H1 (cell line): Measurements from ENCODE around the gene FCAMR. TPM values are rescaled to one million over a fixed set of nuclear protein-coding genes. Genes with fewer than 3 reads are reported as not detected.

Source experiments
- CTCF ChIA-PET: fragments of 300-600 bp; sonication (Branson Sonifier 250); formaldehyde crosslinking; loops from one replicate; lab custom pipeline; 2021; ENCODE audit not compliant: partially characterized antibody; lab: Charles Lee
- POLR2A ChIA-PET: fragments of 300-600 bp; sonication (Branson Sonifier 250); formaldehyde crosslinking; loops from one replicate; lab custom pipeline; 2021; ENCODE audit warnings: inconsistent platforms; ENCODE audit not compliant: partially characterized antibody; lab: Charles Lee
- DNase-seq, 2 experiments: peaks; one replicate each; pipeline versions ENCODE4 v3.0.0 to v3.0.0-alpha.2; 2010 to 2022; ENCODE audit warnings: low spot score in 2 of 2, low read depth in 1 of 2, mixed read lengths in 1 of 2
- FAIRE-seq: peaks from 2 replicates; lab custom pipeline; 2011; peaks lifted over from hg19 to GRCh38; lab: Jason Lieb, UNC
- H2AFZ ChIP-seq: 2 replicates; pipeline ENCODE4 v1.8.1; 2012; ENCODE audit warnings: low read length, inconsistent platforms
- H2AK5ac ChIP-seq: 2 replicates; pipeline ENCODE4 v1.6.1; 2013; ENCODE audit warnings: low read depth, low read length
- H2BK120ac ChIP-seq: replicated peaks from 2 replicates; pipeline ENCODE3; 2013; ENCODE audit warnings: low read depth, low read length, inconsistent platforms
- H2BK12ac ChIP-seq: 2 replicates; pipeline ENCODE4 v1.6.1; 2013; ENCODE audit warnings: low read depth, low read length
- H2BK15ac ChIP-seq: 2 replicates; pipeline ENCODE4 v1.6.1; 2013; ENCODE audit warnings: low read length
- H2BK20ac ChIP-seq: 2 replicates; pipeline ENCODE4 v1.6.1; 2013; ENCODE audit warnings: low read length
- H2BK5ac ChIP-seq: 2 replicates; pipeline ENCODE4 v1.6.1; 2013; ENCODE audit warnings: low read depth, low read length
- H3K14ac ChIP-seq: 2 replicates; pipeline ENCODE4 v1.6.1; 2013; ENCODE audit warnings: inconsistent platforms; ENCODE audit not compliant: insufficient read length
- H3K18ac ChIP-seq: 2 replicates; pipeline ENCODE4 v1.6.1; 2013; ENCODE audit warnings: low read length; ENCODE audit errors: extremely low read depth
- H3K23ac ChIP-seq: 2 replicates; pipeline ENCODE4 v1.6.1; 2013; ENCODE audit warnings: inconsistent platforms; ENCODE audit not compliant: insufficient read length
- H3K23me2 ChIP-seq: 2 replicates; pipeline ENCODE4 v1.6.1; 2013; ENCODE audit warnings: low read depth, low read length
- H3K27ac ChIP-seq: 2 replicates; pipeline ENCODE4 v1.6.1; 2011; ENCODE audit warnings: low read depth, low read length, inconsistent platforms
- H3K27me3 ChIP-seq, 4 experiments: replicated peaks in 1 of 4; 1 replicate in 1 of 4; 2 replicates in 3 of 4; pipeline versions ENCODE4 v1.6.1 to v1.8.1; 2011 to 2013; ENCODE audit warnings: low read length in 3 of 4, mild to moderate bottlenecking in 3 of 4, inconsistent platforms in 2 of 4, mixed read lengths in 2 of 4, moderate library complexity in 1 of 4; ENCODE audit not compliant: control insufficient read depth in 3 of 4, insufficient read depth in 3 of 4; ENCODE audit errors: extremely low read depth in 1 of 4
- H3K36me3 ChIP-seq, 4 experiments: 2 replicates each; pipeline versions ENCODE4 v1.6.1 to v1.8.1; 2011 to 2013; ENCODE audit warnings: mild to moderate bottlenecking in 4 of 4, low read length in 3 of 4, moderate library complexity in 2 of 4, control low read depth in 1 of 4, inconsistent platforms in 1 of 4; ENCODE audit not compliant: insufficient read depth in 4 of 4, control insufficient read depth in 2 of 4
- H3K4ac ChIP-seq: replicated peaks from 2 replicates; pipeline ENCODE3; 2013; ENCODE audit warnings: low read length, low read depth, mixed read lengths, inconsistent platforms; ENCODE audit not compliant: insufficient read length
- H3K4me1 ChIP-seq, 4 experiments: replicated peaks in 1 of 4; 1 replicate in 1 of 4; 2 replicates in 3 of 4; pipeline versions ENCODE4 v1.6.1 to v1.8.1; 2011 to 2013; ENCODE audit warnings: low read length in 3 of 4, inconsistent platforms in 2 of 4, mixed read lengths in 1 of 4; ENCODE audit not compliant: insufficient read depth in 4 of 4, control insufficient read depth in 3 of 4
- H3K4me2 ChIP-seq, 2 experiments: 2 replicates each; pipeline versions ENCODE4 v1.6.1 to v1.8.1; 2011 to 2013; ENCODE audit warnings: low read depth in 2 of 2, low read length in 2 of 2, control low read depth in 1 of 2, inconsistent platforms in 1 of 2, mild to moderate bottlenecking in 1 of 2; ENCODE audit not compliant: insufficient read depth in 1 of 2
- H3K4me3 ChIP-seq, 4 experiments: fragments of 200-600, 300-600 bp in 1 of 4; sonication (generic), shearing (Covaris generic), sonication (Bioruptor Twin) in 1 of 4; 2 replicates each; pipeline versions ENCODE4 v1.5.1 to v1.8.1; 2011 to 2016; ENCODE audit warnings: low read length in 4 of 4, low read depth in 3 of 4, control low read depth in 2 of 4, inconsistent platforms in 2 of 4, mild to moderate bottlenecking in 2 of 4, mixed read lengths in 1 of 4, moderate library complexity in 1 of 4; ENCODE audit not compliant: insufficient read depth in 2 of 4; ENCODE audit errors: extremely low read depth in 1 of 4
- H3K56ac ChIP-seq: replicated peaks from 2 replicates; pipeline ENCODE3; 2013; ENCODE audit warnings: low read depth, mild to moderate bottlenecking, mixed read lengths, low read length, inconsistent platforms; ENCODE audit not compliant: insufficient read length
- H3K79me1 ChIP-seq: 2 replicates; pipeline ENCODE4 v1.6.1; 2013; ENCODE audit warnings: low read depth, low read length, control low read depth
- H3K79me2 ChIP-seq, 2 experiments: 2 replicates each; pipeline versions ENCODE4 v1.6.1 to v1.8.1; 2012 to 2013; ENCODE audit warnings: low read length in 2 of 2, mild to moderate bottlenecking in 2 of 2, inconsistent platforms in 1 of 2; ENCODE audit not compliant: insufficient read depth in 2 of 2, control insufficient read depth in 1 of 2
- H3K9ac ChIP-seq, 4 experiments: replicated peaks in 1 of 4; 1 replicate in 1 of 4; 2 replicates in 3 of 4; pipeline versions ENCODE4 v1.6.1 to v1.8.1; 2011 to 2013; ENCODE audit warnings: low read depth in 3 of 4, low read length in 3 of 4, control low read depth in 2 of 4, mild to moderate bottlenecking in 2 of 4, moderate library complexity in 2 of 4, inconsistent platforms in 1 of 4; ENCODE audit errors: extremely low read depth in 1 of 4
- H3K9me3 ChIP-seq, 2 experiments: 2 replicates each; pipeline versions ENCODE4 v1.6.1 to v1.8.1; 2012 to 2013; ENCODE audit warnings: mild to moderate bottlenecking in 2 of 2, moderate library complexity in 2 of 2, control low read depth in 1 of 2, inconsistent platforms in 1 of 2, low read depth in 1 of 2, low read length in 1 of 2, mixed read lengths in 1 of 2; ENCODE audit not compliant: insufficient read depth in 2 of 2
- H4K20me1 ChIP-seq, 2 experiments: replicated peaks in 1 of 2; 2 replicates each; pipeline versions ENCODE3 to v1.8.1; 2011 to 2013; ENCODE audit warnings: inconsistent platforms in 2 of 2, low read length in 2 of 2, mild to moderate bottlenecking in 1 of 2; ENCODE audit not compliant: insufficient read depth in 2 of 2, control insufficient read depth in 1 of 2
- H4K5ac ChIP-seq: 2 replicates; pipeline ENCODE4 v1.6.1; 2013; ENCODE audit warnings: low read length, low read depth, mixed read lengths, inconsistent platforms; ENCODE audit not compliant: insufficient read length
- H4K8ac ChIP-seq: 2 replicates; pipeline ENCODE4 v1.8.0; 2013; ENCODE audit warnings: mild to moderate bottlenecking, moderate library complexity, low read length, inconsistent platforms; ENCODE audit not compliant: insufficient read depth; ENCODE audit errors: extremely low read depth
- H4K91ac ChIP-seq: replicated peaks from 2 replicates; pipeline ENCODE3; 2013; ENCODE audit warnings: low read length, mixed read lengths, inconsistent platforms; ENCODE audit not compliant: insufficient read length
- ATF3 ChIP-seq: IDR thresholded peaks from 2 replicates; pipeline ENCODE4 v1.6.1; 2011; ENCODE audit warnings: low read depth, mild to moderate bottlenecking, low read length; ENCODE audit not compliant: insufficient read depth
- BRCA1 ChIP-seq: IDR thresholded peaks from 2 replicates; pipeline ENCODE4 v1.6.1; 2012; ENCODE audit warnings: low read depth, low read length, improper control_type of control experiment
- CTBP2 ChIP-seq: IDR thresholded peaks from 2 replicates; pipeline ENCODE4 v1.7.0; 2011; ENCODE audit warnings: borderline replicate concordance, mild to moderate bottlenecking, moderate library complexity, mixed read lengths, low read length; ENCODE audit not compliant: insufficient read depth, insufficient read length
- CTCF ChIP-seq, 3 experiments: IDR thresholded peaks; 1 replicate in 2 of 3; 2 replicates in 1 of 3; pipeline versions ENCODE4 v1.5.1 to v1.6.1; 2011; ENCODE audit warnings: low read length in 3 of 3, mild to moderate bottlenecking in 3 of 3, inconsistent platforms in 2 of 3, low read depth in 1 of 3, moderate library complexity in 1 of 3; ENCODE audit not compliant: insufficient read depth in 1 of 3; ENCODE audit errors: control extremely low read depth in 1 of 3
- EGR1 ChIP-seq: IDR thresholded peaks from 2 replicates; pipeline ENCODE4 v1.6.1; 2011; ENCODE audit warnings: low read depth, low read length, borderline replicate concordance
- EZH2 ChIP-seq: fragments of 200-600 bp; sonication (generic); IDR thresholded peaks from 2 replicates; pipeline ENCODE4 v1.7.1; 2012; ENCODE audit warnings: low read depth, mild to moderate bottlenecking, moderate library complexity, low read length, inconsistent platforms; ENCODE audit not compliant: severe bottlenecking
- SP4 ChIP-seq: IDR thresholded peaks from 2 replicates; pipeline ENCODE4 v1.6.1; 2012; ENCODE audit warnings: low read length, inconsistent platforms
- TCF12 ChIP-seq: IDR thresholded peaks from 2 replicates; pipeline ENCODE4 v1.6.1; 2011; ENCODE audit warnings: low read depth, mild to moderate bottlenecking, low read length
- WGBS, 2 experiments: shearing (Covaris generic) in 1 of 2; methylation state at CpG; one replicate each; pipeline versions ENCODE4 v1.1.6 to v1.1.7; 2013 to 2015; ENCODE audit warnings: low lambda C conversion rate in 2 of 2, mixed read lengths in 2 of 2, inconsistent platforms in 1 of 2, low coverage in 1 of 2, missing lambda C conversion rate in 1 of 2; ENCODE audit not compliant: insufficient replicate concordance in 2 of 2, insufficient coverage in 1 of 2, insufficient read length in 1 of 2; ENCODE audit errors: extremely low coverage in 1 of 2, missing lambda C conversion rate in 1 of 2; 5-methylcytosine and 5-hydroxymethylcytosine counted together
- polyA plus RNA-seq, 7 experiments: library from polyadenylated mRNA; depleted of rRNA in 3 of 7; stranded (reverse) in 5 of 7; unstranded in 2 of 7; fragments of >200 nt in 5 of 7; fragments of 200-250 nt in 2 of 7; gene quantifications; 1 replicate in 5 of 7; 2 replicates in 1 of 7; 4 replicates in 1 of 7; pipeline versions ENCODE4 v1.2.1 to v1.2.3, GENCODE V29; 2011 to 2013; ENCODE audit warnings: missing spikeins in 2 of 7, mixed read lengths in 2 of 7
- total RNA-seq: library from RNA; stranded (reverse); fragmentation: NEBNext Ultra II Directional; extraction: Animal tissue kit (Norgen Biotek cat#: 25700); gene quantifications from 2 replicates; pipeline ENCODE4 v1.2.1, GENCODE V29; 2021

FCAMR gene
- total and polyA plus RNA-seq, 2 of the 8 experiments (the other 6 are each of a cell fraction or from before 2014, with no cell fraction given): not detected

GRCh38 chr1:207001492-207002245, 31.4 kb upstream of the FCAMR start:
- no peak overlapping the region for H3K4me2 ChIP-seq
- no peak overlapping the region for H2AK5ac ChIP-seq
- no peak overlapping the region; a peak in 1 of 7 replicates for H3K9ac ChIP-seq
- H4K8ac ChIP-seq: no peak overlapping the region
- H3K23ac ChIP-seq: no peak overlapping the region
- H3K4me1 ChIP-seq: 0 out of 7 replicates have a peak, but pooled peaks cover 0 to 2% (median 0%) of the 10 kb centered on the region in 4 experiments
- H4K20me1 ChIP-seq: peaks cover 0 to 3% of the 10 kb centered on the region in 2 experiments
- FAIRE-seq (no peak), DNase-seq (no peak)
- H3K79me1 ChIP-seq: no peaks in the 10 kb centered on the region
- 84% methylated on average over 5 of the region's 5 CpGs; no CpG with 5 or more reads in 1 of the 2 experiments for WGBS, 2 experiments
- H3K18ac ChIP-seq: no peak overlapping the region
- peaks cover 1% of the 10 kb centered on the region; the same call in 1 of the 2 replicates for H3K23me2 ChIP-seq
- no peak overlapping the region for H3K56ac ChIP-seq
- no peak overlapping the region for H3K27ac ChIP-seq
- no peak overlapping the region for H2BK20ac ChIP-seq
- ChIA-PET CTCF (interaction anchor here (1.0 to 1.1 kb wide), 3 partner anchors 9 to 136 kb away, joined by 3 to 4 read pairs (median 3); partner anchors contain the start of gene IL20), POLR2A (no interaction called here)
- no peak overlapping the region for H3K4ac ChIP-seq
- H3K36me3 ChIP-seq: no peaks in the 10 kb centered on the region
- H3K27me3 ChIP-seq: no peaks in the 10 kb centered on the region; a peak in 1 of 7 replicates
- no peaks in the 10 kb centered on the region for H3K9me3 ChIP-seq
- no peak overlapping the region for H3K14ac ChIP-seq
- peak overlapping the region; percentile 31; the same call in 1 of the 2 replicates for H2AFZ ChIP-seq
- H2BK12ac ChIP-seq: peak overlapping the region; percentile 31; the same call in 1 of the 2 replicates
- H4K91ac ChIP-seq: no peak overlapping the region
- H3K4me3 ChIP-seq: no peak overlapping the region
- H2BK5ac ChIP-seq: no peak overlapping the region
- no peak overlapping the region for H4K5ac ChIP-seq
- H2BK120ac ChIP-seq: no peak overlapping the region
- H2BK15ac ChIP-seq: no peak overlapping the region
- H3K79me2 ChIP-seq: no peaks in the 10 kb centered on the region
- TF ChIP-seq CTBP2 (no peak), SP4 (no peak), TCF12 (no peak), ATF3 (no peak), BRCA1 (no peak), EGR1 (no peak), CTCF (IDR thresholded peaks at IDR 0.05; ENCODE audit: control extremely low read depth in 1 of 3, insufficient read depth in 1 of 3, low read depth in 1 of 3, low read length in 3 of 3) (no peak), EZH2 (no peak)
